Stimulated activated CD8-positive, alpha-beta memory T cell treated with anti-CD3 and anti-CD28 coated beads, Interleukin-2, amount 100 ng/mL, for 48 hours (primary cell): Measurements from ENCODE around the gene CTIF.

Source experiments
- DNase-seq, 2 donors: peaks; one replicate each; pipeline ENCODE4 v3.0.0-alpha.2; 2020; ENCODE audit warnings: low read depth in 2 of 2

CTIF gene

GRCh38 chr18:48667276-48668254 is 128.7 kb downstream of the CTIF start:
- DNase-seq: no peak

DNA sequence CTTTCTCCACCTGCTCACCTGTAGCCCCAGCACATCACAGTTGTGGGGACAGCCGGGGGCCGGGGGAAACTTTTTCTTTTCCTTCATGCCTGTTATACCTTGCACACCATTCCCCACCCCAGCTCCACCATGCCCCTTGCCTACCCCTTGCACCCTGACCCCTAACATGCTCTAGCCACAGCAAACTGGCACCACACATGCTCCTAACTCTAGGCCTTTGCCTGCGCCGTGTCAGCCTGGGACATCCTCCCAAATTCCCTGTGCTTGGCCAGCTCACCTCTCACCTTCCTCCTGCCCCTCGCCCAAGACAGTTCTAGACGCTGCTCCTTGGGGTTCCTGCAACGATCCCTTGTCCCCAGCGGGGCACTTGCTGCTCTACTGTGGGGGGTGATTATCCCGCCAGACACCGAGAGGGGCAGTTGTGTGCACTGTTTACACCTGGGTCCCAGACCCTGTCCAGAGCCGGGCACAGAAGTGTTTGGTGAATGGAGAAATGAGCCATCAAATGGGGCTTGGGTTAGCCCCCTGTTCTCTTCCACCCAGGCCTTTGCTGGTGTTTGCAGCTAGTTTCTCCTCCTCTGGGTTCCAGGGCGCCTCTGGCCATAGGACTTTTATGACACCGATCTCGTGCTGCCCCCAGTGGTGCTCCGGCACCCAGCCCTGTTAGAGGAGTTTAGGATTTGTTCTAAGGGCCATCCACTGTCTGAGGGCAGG is 129.8 kb downstream of the CTIF start:
- no peak for DNase-seq

DNA sequence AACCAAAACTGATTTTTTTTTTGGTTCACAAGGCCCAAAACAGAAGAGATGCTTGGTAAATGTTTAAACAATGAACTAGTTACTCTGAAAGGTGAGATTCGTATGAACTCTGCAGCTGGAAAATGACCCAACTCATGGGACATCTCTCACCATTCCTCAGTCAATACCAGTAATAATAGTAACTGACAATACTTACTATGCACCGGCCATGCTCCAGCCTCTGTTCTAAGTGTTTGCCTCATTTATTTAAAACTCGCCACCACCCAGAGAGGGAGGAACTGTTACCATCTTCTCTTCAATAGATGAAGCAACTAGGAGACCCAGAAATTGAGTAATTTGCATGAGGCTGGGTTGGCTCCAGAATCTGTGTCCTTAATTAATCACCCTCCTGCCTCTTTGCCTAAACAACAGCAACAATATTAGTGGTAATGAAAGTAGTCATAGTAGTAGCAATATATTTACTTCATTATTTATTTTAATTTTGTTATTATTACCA is 130.4 kb downstream of the CTIF start:
- no peak for DNase-seq

DNA sequence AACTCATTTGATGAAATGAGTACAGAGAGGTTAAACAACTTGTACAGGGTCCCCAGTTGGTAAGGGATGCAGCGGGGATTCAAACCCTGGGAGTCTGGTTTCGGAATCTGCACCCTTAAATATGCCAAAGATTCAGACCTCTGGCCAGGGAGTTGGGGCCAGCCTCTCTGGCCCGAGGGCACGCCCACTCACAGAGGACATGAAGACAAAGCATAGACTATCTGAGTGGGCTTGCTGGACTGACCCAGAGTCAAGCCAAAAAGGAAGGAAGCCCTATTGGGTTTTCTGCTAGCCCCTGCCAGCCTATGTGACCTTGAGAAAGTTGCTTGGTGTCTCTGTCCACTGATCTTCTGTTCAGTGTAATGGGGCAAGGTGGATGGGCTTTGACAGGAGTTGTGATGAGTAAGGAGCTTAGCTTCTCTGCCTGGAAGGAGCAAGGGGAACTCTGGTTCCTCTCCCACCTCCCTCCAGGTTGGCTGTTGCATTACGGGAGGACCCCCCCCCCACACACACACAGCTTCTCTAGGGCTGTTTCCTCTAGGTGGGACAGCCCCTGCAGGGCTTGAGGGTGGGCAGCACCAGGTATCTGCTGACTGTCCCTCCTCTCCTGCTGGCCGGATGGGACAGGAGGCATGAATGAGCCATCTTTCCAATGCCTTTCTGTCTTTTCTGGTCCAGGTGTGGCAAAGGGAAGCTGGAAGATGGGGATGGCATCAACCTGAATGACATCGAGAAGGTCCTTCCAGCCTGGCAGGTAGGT is 131.3 kb downstream of the CTIF start:
- DNase-seq: no peak

DNA sequence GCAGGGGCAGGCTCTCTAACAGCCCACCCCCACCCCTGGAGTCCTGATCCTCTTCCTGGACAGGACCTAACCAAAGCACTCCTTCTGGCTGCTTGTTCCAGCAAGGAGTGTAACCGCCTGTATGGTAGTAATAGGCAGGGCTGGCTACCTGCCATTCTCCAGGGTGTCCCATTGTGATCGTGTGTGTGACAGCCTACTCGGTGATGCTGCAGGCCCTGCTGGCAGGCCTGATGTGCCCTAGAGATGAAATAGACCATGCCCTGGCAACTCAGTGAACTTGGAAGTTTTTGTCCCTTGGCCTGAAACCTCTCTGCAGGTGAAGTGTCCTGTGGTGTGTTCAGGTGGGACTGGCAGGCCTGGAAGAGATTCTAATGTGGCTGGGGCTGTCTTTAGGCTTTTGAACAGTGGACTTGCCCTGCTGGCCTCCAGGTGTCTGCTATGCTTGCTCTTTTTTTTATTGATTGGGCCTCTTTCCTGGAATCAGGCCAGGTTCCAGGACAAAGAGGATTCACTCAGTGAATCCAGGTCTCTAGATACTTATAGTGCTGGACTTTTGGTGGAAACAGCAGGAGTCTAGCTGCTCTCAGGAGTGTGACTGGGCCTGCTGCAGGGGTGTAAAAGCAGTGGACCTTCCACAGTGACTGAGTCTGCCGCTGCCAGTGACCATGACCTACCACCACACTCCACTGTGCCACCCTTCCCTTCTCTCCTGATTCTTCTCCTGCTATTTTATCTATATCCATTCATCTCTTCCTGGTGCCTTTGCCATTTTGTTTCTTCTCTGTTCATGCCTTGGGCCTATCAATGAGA is 132.1 kb downstream of the CTIF start:
- no peak for DNase-seq

- no peak for DNase-seq
Measured at GRCh38 chr18:48671561-48671945, 132.7 kb downstream of the CTIF start.

DNA sequence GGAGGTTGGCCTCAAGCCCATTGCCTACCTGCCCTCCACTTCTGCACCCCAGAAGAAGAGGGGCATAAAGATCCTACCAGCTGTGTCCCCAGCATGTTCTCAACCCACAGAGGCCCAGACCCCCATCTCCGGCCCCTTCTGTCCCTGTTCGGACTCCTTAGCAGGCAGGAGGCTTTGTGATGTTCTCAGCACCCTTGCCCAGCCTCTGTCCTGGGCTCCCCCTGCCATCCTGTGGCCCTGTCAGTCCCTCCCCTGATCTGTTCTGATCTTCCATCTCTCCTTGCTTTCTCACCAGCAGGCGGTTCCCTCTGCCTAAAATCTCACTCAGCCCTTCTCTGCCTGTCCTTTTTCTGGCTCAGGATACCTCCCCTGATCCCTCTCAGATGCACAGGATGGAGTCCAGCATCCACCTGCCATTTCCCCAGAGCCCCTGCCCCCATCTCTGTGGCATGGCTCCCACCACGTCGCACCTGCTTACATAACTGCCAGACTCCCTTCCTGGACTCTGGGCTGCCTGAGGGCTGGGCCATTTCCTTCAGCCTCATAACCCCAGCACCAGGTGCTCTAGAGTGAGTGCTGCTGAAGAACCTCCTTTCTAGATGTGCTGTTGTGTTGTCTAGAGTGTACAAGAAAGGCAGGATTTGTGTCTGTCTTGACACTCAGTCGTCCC is 134.0 kb downstream of the CTIF start:
- no peak for DNase-seq

DNA sequence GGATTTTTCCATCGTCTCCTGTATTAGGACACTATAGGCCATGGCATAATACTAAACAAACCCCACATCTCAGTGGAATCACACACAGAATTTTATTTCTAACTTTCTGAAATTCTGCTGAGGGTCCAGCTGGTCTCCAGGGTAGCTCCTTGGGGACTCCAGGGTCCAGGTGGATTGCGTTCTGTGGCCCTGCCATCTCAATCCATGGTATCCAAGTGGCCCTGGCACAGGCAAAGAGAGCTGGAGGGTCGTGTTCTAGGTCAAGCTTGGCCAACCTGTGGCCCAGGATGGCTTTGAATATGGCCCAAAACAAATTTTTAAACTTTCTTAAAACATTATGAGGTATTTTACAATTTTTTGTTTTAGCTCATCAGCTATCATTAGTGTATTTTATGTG is 134.6 kb downstream of the CTIF start:
- DNase-seq: no peak

GRCh38 chr18:48673853-48674721 is 135.3 kb downstream of the CTIF start:
- DNase-seq: no peak

- DNase-seq: no peak
Measured at GRCh38 chr18:48674758-48675351, 136.0 kb downstream of the CTIF start.

- DNase-seq: peak; percentile 74 to 75
Measured at GRCh38 chr18:48675352-48675761, 136.5 kb downstream of the CTIF start.

DNA sequence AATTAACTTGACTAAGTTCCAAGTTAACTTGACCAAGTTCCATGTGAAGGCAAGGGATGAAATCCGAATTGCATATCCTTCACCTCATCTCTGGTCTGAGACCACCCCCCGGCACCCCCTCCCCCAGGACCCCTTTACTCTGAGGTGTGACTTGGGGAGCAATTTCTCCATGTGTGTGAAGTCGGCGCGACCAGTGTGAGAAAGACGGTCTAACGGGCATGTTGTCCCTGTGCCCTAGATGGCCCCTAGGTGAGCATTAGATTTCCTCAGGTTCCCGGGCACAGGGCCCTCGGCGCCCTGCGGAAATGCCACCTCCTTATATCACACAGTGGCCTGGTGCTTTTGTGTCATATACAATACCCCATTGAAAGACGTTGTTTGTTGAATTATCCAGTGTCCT is 137.1 kb downstream of the CTIF start:
- DNase-seq: no peak

DNA sequence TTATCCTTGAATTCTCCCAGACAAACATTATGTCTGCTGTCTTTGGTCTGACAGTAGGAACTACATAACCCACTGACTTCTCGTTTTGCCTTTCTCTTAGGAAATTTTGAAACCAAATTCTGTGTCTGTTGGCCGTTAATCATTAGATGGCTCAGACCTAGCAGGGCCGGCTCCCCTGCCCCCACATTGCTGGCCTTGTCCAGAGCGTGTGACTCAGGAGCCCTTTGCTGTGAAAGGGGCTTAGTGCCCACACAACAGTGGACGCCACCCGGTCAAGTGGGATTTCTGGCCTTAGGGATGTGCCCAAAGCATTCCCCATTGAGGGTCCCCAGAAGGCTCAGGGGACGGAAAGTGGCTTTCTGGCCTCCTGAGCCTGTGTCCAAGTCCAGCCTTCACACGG is 137.5 kb downstream of the CTIF start:
- no peak for DNase-seq

- DNase-seq: peak; percentile 59 to 68
Measured at GRCh38 chr18:48676756-48677368, 138.0 kb downstream of the CTIF start.

- no peak for DNase-seq
Measured at GRCh38 chr18:48678237-48679115, 139.6 kb downstream of the CTIF start.

DNA sequence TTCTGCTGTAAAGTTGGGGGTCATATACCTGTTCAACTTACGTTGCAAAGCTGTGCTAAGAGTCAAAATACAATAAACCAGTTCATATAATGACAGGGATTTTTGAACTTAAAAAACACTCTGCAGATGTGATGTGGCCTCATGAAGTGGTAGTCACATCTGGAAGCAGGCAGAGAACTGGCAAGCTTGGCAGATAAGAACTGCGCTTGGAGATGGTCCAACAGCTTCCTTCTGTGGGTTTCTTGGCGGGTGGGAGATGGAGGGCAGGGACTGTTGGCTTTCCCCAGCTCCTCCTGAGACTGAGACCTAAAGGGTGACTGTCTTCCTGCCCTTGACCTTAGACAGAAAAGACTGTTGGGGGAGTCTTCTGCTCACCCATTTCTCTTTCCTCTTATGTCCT is 140.4 kb downstream of the CTIF start:
- DNase-seq: no peak

DNA sequence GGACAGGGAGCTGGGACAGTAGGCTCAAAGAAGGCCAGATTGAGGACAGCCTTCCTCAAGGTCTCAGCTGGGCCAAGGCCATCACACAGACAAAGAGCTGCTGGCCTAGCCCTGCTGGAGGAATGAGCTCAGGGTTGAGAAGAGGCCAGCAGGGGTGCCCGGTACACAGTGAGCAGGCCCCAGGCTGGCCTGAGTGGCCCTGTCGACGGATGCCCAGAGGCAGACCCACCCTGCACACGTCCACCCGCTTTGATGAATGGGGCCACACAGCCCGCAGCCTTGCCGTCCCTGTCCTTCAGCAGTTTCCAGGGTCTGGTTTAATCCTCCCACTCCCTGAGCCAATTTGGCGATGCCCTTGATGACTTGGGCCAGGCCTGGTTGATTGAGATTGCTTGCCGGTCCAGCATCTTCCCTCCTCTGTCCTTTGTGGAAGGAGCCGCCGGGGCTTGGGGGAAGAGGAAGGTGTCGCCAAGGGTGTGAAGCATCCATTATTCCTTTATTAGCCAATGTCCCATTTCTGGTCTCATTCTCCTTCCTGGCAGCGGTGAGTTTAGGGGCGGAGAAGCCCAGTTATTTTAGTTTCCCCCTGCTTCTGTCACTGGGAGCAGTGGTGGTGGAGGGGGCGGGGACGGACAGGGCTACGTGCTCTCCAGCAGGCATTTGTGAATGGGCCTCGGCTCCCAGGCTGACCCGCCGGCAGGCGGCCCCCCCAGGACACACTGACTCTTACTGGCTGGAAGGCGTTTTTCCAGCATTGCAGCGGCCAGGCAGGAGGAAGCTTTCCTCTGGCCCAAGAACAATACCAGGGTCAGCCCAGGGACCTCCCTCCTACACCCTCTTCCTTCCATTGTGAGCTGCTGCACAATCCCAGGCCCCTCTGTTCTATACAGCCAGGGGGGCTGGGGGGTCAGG is 141.8 kb downstream of the CTIF start:
- DNase-seq: no peak
